Renal pelvis (tissue), 4 donors: ENCODE measurements around the gene HRH2. TPM values are rescaled to one million over a fixed set of nuclear protein-coding genes. Genes with fewer than 3 reads are reported as not detected.

Source experiments
- DNase-seq: peaks from one replicate; pipeline ENCODE4 v3.0.0-alpha.2; 2013
- polyA plus RNA-seq, 3 donors: library from polyadenylated mRNA; unstranded; fragments of 120-200 nt; gene quantifications; one replicate each; pipeline ENCODE4 v1.2.1, GENCODE V29; 2013; ENCODE audit not compliant: insufficient read length in 3 of 3

The HRH2 gene
- polyA plus RNA-seq, 3 donors = 2.7 to 3.5 (median 3.1) TPM

DNA sequence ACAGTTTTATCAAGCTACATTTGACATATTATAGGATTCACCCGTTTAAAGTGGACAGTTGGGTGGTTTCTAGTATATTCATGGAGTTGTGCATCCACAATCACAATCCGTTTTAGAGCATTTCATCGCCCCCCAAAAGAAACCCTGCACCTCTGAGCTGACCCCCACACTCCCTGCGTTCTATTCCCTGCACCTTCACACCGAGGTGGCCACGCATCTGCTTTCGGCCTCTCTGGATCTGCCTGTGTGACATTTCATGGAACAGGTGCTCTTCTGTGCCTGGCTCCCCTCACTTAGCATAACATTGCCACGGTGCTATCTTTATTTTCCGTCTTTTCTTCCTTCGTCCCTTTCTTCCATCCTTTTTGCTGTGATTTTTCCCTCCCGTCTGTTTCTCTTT, 32.7 kb downstream of the HRH2 start:
- no peak for DNase-seq

DNA sequence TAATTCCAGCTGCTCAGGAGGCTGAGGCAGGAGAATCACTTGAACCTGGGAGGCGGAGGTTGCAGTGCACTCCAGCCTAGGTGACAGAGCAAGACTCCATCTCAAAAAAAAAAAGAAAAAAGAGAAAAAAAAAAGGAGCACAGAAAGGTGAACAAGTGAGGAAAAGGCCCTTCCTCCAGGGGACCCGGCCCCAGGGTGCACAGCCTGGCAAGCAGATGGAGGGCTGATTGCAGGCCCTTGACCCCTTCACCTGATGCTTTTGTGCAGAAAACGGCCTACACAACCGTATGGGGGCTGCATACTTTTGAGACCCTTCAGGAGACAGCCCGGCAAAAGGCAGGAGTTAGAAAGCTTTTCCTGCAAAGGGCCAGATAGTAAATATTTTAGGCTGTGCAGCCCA, 33.9 kb downstream of the HRH2 start:
- DNase-seq = no peak

DNA sequence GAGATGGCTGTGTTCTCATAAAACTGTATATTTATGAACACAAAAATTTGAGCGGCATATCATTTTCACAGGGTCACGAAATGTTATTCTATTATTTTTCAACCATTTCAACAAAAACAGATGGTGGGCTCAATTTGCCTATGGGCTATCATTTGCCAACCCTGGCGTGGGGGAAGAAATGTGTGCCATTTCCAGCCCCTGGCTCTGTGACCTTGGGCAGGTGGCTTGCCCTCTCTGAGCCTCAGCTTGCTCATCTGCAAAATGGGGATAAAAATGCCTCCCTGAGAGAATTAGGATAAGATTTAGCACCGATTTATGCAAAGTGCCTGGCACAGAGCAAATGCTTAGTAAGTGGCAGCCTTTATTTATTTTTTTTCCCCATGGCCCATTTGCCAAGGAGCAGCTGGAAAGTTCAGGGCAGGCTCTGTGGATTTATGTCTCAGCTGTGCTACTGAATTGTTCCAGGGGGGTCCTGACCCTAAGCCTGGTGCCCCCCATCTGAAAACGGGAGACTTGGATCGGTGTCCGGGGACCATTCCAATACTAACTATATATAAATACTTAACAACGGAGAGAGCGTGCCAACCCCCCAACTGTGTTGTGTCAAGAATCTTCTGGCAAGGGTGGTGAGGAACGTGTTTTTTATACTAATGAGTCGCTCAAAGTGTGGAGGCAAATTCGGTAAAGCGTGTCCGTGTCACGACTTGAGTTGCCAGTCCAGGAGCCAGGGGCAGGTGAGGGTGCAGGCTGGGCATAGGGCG, 34.5 kb downstream of the HRH2 start:
- DNase-seq = no peak

DNA sequence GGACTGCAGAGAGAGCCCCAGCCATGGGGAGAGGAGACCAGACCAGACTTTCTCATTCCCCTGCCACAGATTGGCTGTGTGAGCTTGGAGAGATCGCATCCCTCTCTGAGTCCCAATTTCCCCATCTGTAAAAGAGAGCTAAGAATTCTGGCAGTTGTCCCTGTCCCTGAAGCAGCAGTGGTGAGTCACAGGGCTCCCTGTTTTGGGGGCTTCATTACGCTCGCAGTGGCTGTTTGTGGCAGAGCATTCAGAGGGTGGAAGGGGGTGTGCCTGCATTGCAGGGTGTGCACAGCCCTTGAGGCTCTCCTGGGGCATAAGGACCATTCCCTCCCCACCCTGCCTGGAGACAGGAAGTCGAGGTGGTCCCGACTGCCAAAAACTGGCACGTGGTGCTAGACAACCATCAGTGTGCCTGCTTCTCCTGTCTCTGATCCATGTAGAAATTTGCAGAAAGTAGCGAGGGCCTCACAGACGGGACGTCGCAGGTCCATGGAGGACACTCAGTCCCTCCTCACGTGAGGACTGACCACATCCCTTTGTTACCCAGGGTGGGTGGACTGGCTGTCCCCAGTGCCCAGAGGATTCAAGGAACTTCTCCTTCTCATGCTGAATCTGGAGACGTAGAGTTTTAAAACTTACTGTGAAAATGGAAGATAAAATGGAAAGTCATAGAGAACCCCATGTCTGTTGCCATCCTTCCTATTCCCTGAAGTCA, 35.3 kb downstream of the HRH2 start:
- no peak for DNase-seq

DNA sequence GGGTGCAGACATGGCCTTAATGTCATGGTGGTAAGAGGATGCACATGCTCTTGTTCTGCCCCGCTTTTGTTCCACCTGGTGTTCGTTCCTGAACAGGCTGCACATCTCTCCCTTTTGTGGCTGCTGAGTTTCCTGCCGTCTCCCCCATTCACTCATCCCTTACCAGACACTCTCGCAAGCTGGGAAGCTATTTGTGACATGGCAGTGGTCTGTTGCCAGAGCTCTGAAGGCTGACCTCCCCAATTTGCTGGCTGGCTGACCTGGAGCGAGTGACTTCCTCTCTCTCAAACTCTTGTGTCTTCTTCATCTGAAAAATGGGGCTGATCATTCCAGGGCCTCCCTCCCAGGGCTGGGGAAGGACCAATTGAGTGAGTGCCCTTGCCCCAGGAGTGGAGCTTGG, 35.9 kb downstream of the HRH2 start:
- DNase-seq = no peak

DNA sequence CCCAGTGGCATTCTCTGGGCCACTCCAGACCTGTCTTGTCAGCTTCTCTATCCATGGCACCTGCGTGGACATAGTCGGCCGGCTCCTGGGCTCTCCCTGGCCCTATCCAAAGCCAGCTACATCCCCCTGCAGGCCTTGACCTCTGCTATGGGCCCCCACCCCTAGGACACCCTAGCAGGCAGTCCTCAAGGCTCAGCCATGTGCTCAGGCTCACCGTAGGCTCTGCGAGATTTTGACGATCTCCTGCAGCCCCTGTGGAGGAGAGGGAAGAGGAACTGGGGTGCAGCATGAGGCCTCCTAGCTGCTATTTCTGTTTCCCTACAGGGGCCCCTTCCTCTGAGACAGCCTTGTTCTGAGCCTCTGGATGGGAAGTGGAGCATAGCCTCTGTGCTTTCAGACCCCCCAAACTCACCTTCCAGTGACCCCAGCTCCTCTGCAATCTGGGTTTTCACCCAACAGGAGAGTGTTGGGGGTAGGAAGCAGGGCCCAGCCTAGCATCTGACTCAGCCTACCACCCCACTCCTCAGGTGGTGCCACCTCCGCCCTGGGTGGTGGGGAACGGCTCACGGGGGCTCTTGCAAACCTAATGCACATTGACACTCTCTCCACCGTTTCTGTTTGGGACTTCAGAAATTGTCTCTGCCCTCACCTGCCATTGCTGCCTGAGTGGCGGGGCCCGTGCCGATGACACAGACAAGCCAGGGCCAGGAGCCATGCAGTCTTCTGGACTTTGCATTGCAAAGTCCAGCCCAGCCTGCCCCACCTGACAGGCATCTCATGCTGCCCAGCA, 36.7 kb downstream of the HRH2 start:
- no peak for DNase-seq

DNA sequence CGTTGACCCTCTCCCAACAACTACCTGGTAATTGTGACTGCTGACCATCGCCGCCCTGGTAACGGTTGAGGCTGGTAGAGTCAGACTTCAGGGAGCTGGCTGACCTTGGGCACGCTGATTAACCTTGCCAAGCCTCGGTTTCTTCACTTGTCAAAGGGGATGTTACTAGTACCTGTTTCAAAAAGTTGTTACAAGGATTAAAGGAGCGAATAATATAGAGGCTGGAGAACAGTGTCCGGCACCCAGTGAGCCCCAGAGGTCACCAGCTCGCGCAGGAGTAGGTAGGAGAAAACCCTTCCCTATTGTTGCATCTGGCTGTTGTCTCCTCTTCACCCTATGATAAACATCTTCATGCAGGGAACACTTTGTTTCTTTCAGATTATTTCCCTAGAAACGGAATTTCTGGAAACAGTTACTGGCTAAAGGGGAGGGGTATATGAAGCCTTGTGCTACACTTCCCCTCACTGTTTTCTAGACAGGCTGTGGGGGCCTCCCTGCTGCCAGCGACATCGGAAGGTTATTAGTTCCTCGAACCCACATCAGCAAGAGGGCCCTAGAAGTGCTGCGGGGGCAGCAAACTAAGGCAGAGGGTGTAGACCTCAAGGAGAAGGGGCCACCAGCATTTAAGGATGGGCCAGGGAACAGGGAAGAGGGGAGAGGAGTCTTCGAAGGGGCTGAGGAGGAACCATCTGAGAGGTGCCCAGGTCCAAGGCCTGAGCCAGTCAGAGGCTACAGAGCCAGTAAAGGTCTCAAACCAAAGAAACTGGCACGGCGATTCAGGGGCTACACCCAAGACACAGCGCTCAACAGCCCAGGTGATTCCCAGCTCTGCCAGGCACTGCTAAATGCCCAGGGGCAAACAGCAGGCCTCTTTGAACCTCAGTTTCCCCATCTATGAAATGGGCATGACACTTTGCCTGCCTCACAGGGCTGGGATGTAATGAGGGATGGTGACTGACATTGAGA, 37.6 kb downstream of the HRH2 start:
- DNase-seq = no peak

DNA sequence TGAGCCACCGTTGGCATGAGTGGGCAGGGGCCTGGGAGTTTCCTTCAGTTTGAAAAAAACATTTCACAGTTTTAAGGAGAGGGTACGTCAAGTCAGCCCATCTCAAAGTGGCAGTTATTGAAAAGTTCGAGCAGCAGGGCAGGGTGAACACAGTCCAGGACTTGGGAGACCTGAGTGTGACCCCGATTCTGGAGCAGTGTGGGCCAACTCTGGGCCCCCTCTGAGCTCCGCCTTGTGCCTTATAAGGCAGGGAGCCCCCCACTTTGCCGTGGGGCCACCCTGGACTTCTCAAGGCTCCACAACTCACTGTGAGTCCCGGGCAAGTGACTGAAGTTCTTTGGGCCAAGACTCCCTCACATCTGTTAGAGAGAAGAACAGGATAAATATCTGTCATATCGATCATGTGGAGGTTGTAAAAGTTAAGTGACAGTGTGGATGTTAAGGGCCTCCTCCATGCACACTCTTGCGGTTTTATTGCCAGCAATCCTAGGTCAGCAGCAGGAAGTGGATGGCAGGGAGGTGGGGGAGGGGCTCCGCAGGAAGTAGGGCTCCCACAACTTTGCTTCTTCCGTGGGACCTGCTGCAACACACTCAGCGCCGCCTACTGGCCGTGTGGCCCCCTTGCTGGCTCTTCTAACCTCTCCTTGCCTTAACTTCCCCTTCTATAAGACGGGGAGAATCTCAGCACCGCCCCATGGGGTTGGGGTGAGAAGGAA, 38.4 kb downstream of the HRH2 start:
- peak; percentile 34 for DNase-seq

DNA sequence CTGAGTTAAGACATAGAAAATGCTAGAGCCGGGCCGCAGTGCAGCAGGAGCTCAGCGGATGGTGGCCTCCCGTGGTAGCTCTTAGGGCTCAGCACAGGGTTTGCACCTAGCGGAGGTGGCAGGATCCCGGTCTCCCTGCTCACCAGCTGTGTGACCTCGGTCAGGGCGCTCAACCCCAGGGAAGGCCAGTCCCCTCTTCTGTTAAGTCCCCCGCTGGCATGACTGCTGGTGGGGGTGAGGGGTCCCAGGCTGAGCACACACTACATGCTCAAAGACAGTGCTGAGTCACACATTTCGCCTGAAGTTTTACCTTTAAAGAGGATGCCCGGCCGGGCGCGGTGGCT, 39.0 kb downstream of the HRH2 start:
- no peak for DNase-seq

DNA sequence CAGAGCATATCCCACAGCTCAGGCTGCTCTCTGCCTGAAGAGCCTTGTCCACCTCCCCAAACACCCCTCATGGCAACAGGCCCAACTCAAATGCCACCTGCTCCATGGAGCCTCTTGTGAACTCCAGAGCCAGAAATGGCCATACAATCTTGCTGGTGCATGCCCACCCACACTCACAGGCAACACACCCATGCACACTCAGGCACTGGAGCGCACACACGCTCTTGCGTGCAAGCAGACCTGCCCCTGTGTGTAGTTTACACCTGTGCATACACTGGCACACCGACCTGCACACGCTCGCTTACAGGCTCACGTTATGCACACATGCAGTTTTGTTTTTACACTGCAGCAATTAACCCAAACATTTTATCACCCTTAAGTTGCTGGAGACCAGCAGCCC, 40.0 kb downstream of the HRH2 start:
- no peak for DNase-seq

DNA sequence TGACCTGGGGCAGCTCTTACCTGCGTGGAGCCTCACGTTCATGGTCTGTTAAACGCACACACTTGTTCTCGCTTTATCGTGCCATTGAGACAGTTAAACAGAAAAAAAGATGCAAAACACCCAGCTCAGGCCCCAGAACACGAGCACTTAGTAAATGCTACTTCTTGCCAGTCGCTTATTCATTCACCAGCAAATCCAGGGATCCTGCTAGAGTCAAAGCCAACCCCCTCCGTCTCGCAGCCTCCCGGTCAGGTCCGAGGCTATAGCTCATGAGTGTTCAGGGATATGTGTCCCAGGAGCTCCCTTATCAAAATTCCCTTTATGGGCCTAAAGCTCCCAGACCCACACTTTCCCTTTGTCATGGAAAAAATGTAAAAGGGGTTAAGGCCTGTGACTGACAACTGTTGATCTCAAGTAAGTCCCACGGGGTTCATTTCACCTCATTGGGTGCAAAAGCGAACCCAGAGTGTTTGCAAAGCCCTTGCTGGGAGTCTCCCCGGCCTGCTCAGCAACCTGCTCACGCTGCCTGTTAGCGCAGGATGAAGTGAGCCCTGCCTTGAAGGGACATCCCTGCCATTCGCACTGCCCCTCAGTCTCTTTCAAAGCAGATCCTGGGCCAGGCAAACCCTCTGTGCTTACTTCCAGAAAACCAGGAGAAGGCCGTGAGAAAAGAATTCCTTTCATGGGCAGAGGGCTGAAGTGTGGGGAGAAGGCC, 40.7 kb downstream of the HRH2 start:
- no peak for DNase-seq

DNA sequence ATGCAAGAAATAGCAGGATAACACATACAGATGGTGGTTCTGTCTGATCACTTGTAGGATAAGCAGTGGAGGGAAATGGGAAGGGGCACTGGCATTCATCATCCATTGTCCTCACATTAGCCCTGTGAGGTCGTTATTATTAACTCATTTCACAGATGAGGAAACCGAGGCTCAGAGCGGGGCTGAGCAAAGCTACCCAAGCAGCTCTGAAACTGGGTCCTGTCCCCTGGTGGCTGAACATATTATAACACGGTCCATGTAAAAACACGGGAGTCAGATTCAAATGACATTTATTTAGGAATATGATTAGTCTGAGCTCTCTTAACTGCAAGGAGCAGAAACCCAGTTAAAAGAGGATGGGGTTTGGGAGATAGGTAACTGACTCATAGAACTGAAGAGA, 43.1 kb downstream of the HRH2 start:
- DNase-seq = no peak

DNA sequence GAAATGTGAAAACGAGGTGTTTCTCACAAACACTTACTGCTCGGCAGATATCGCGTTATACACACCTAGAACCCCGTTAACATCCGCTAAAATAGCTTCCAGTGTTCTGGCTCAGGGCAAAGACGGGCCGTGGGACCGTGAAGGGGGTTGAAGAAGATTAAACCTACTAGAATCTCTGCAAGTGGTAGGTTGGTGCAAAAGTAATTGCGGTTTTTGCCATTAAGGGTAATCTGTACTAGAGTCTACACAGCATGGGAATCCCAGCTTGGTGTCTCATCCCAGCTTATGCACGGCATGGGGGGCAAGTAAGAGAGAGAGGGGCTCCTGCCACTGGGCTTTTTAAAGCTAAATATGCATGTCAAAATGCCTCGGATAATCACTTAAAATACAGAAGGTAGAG, 43.9 kb downstream of the HRH2 start:
- no peak for DNase-seq

DNA sequence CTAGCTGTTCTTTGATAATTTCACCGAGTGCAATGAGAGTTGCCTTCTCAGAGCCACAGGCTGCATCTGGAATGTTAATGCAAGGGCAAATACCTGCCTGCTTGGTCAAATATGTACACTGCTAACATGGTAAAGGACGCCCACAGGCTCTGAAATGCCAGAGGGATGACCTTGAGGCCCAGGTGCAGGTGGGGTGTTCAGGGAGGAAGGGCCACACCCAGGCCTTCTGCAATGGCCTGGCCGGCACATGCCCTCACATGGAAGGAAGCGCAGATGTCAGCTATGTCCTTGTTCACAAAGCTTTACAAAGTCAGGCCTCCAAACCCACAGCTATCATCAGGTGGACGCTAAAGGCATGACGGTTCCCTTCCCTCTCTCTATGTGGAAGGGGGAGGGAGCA, 48.6 kb downstream of the HRH2 start:
- DNase-seq = no peak

DNA sequence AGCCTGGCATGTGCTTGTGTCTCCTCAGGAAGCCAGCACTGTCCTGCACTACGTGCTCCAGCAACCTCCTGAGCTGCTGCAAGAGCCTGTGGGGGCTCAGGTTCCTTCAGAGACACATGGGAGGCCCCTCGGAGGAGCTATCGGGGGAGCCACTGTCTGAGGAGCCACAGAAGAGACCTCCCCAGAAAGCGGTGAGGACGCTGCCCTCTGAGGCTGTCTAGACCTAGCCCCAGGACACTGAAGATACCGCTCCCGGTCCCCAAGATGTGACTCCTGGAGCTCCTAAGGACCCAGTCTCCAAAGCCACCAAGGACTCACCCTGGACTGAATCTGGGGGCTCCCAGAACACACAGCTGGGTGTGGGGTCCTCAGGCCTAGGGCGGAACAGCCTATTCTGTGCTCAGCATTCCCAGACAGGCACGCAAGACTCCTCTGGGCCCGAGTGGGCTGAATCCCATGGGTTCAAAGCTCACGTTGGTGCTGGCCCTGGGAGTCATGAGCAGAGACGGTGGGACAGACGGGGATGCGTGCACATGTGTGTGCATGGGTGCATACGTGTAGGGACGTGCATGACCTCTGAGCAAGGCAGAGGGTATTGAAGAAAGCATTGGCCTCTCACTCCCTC, 50.0 kb downstream of the HRH2 start:
- no peak for DNase-seq

DNA sequence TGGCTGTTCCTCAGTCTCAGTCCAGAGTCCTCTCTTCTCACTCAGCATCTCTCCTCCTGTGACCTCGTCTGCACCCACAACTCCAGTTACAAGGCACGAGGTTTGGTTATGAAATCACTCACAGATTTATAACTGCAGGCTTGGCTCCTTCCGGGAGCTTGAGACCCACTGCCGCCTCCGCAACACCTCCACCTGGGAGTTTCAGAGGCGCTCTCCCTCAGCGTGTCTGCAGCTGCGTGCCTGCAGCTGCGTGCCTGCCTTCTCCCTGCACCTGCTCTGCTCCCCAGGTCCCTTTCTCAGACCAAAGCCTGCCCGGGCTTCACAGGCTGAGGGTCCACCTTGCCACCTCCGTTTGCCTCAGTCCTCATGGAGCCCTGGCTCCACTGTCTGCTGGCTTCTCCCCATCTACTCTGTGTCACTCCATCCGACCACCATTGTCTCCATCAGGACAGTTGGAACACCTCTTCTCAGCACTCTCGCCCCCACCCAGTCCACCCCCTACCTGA, 51.5 kb downstream of the HRH2 start:
- no peak for DNase-seq

DNA sequence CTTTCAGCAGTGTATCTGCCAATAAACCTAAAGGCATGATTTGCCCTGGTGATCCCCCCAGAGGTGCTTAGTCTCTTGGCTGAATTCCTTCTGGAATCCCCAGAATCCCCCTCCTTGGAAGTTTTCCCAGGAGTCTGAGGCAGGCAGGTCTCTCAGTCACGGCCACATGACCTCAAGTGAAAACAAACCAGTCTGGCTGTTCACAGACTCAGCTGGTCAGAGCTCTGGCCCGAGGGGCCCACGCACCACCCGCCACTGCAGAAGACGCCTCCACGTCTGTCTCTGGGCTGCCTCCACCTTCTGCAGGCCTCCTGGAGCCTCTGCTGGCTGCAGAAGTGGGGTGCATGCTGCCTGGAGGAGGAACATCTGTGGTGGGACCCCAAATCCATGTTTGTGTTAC, 52.5 kb downstream of the HRH2 start:
- no peak for DNase-seq

DNA sequence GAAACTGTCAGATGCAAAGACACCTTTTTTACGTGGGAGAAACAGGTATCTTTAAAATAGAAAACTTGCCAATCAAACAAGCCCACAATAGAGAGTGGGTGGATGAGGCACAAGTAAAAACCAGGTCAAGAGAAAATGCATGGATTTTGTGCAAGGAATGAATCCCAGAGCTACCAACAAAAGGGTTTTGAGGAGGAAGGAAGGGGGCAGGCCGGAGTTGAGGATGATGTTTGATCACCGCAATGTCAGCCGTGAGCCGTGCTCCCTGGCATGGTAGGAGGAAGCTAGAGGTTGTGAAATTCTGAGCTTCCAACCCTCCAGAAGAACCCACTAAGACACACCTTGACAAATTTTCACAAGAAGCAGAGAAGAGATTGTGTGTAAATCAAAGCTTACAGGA, 53.2 kb downstream of the HRH2 start:
- DNase-seq = no peak

DNA sequence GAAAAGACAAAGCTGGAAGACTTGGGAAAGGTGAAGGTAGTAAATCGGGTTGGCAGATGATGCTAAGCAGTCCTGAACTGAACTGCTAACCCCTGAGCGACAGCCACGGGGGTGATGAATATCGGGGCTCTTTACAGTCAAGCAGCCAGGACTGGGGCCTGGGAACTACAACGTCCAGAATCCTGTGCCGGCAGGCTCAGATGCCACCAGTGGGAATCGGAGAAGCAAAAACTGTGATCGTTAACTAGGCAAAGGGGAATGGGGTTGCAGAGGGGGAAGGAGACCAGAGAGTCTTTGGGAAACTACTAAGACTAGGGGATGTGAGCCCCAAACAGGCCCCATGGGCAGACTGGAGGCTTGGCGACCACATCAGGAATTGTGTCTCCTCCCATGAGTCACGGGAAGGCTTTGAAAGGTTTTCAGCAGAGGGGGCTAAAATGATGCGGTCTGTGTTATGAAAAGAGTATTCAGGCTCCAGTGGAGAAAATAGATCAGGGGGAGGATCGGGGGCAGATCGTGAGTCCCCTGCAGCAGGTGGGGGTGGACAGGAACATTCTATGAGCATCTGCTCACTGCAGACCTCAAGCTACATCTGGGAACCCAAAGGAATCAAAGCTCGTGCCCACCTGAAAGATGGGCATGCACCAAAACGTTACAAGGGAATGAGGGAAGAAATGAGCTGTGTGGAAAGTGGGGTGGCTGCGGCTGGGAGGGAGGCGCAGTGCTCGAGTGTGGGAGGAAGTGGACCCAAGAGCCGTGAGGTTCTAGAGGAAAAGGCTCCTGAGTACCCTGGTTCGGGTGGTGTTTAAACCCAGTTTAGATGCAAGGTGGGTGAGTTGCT, 53.8 kb downstream of the HRH2 start:
- DNase-seq = no peak
